ENCODE measurements around the gene PTPN3.
"Not testable (repeated sequence)": the region's sequence is repeated elsewhere in the genome, so short reads cannot be mapped to it uniquely, and the experiment has no call there.

Gene PTPN3

DNA sequence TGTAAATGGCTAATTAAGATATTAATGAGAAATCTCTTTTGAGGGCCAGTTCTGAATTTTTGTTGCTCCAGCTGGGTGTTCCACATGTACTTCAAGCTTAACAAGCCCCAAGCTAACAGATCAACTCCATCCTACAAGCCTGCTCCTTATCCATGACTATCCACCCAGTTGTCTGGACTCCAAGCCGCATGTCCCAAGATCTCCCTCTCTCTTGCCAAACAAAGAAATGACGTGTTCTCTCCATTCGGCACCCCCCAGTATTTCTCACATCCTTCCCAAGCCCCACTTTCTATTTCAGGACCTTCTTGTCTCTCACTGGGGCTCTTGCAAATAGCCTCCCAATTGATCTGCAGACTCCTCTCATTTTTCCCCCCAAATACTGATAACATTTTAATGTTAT lies 15.8 kb upstream of the PTPN3 start:
- no peak overlapping the region for H3K4me3 ChIP-seq (ENCODE audit: low read depth, low read length)
- no peak for DNase-seq (ENCODE audit: low read depth)
- TF ChIP-seq CTCF (IDR thresholded peaks at IDR 0.05; ENCODE audit: low read depth, low read length, missing control alignments), result no peak

- no peak for TF ChIP-seq CTCF (IDR thresholded peaks at IDR 0.05; ENCODE audit: low read depth, low read length, missing control alignments)
- DNase-seq (ENCODE audit: low read depth), result no peak
- H3K4me3 ChIP-seq (ENCODE audit: low read depth, low read length), result no peak overlapping the region
Observed at GRCh38 chr9:109512170-109512756, 14.2 kb upstream of the PTPN3 start.

- no peak for TF ChIP-seq CTCF (IDR thresholded peaks at IDR 0.05; ENCODE audit: low read depth, low read length, missing control alignments)
- H3K4me3 ChIP-seq (ENCODE audit: low read depth, low read length), result no peak overlapping the region
- DNase-seq (ENCODE audit: low read depth), result no peak
Observed at GRCh38 chr9:109510506-109510905, 12.4 kb upstream of the PTPN3 start.

DNA sequence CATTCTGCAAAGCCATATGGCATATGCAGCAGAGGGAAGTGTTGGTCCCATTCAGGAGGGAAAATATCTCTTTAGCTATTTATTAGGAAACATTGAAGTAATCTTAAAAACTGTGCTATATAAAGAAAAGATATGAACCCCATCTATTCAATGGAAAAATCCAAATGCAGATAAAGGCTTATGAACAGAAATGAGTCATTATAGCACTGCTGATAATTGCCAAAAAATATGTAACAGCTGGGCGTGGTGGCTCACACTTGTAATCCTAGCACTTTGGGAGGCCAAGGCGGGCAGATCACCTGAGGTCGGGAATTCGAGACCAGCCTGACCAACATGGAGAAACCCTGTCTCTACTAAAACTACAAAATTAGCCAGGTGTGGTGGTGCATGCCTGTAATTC lies 11.9 kb upstream of the PTPN3 start:
- not testable (repeated sequence) for DNase-seq (ENCODE audit: low read depth); H3K4me3 ChIP-seq (ENCODE audit: low read depth, low read length)

DNA sequence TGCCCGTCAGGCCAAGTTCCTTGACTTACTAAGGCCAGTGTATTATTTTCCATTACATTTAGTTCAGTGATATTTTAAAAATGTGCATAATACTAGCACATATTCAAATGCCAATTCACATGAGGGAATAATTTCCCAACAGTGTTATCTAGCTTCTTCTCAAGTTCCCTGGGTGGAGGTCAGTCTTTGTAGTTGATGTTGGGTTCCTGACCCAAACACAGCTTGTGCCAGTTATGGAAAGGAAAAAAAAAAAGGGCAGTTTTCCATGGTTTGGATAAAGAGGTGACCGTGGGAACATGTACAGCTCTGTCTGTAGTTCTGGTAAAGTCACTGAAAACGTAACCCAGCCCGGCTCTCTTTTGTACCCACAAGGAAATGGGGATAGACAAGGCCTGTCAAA lies 11.5 kb upstream of the PTPN3 start:
- no peak overlapping the region for H3K4me3 ChIP-seq (ENCODE audit: low read depth, low read length)
- no peak for TF ChIP-seq CTCF (IDR thresholded peaks at IDR 0.05; ENCODE audit: low read depth, low read length, missing control alignments)
- no peak for DNase-seq (ENCODE audit: low read depth)

GRCh38 chr9:109507421-109507838 lies 9.3 kb upstream of the PTPN3 start:
- no peak for DNase-seq (ENCODE audit: low read depth)
- TF ChIP-seq CTCF (IDR thresholded peaks at IDR 0.05; ENCODE audit: low read depth, low read length, missing control alignments), result no peak
- H3K4me3 ChIP-seq (ENCODE audit: low read depth, low read length), result no peak overlapping the region

DNA sequence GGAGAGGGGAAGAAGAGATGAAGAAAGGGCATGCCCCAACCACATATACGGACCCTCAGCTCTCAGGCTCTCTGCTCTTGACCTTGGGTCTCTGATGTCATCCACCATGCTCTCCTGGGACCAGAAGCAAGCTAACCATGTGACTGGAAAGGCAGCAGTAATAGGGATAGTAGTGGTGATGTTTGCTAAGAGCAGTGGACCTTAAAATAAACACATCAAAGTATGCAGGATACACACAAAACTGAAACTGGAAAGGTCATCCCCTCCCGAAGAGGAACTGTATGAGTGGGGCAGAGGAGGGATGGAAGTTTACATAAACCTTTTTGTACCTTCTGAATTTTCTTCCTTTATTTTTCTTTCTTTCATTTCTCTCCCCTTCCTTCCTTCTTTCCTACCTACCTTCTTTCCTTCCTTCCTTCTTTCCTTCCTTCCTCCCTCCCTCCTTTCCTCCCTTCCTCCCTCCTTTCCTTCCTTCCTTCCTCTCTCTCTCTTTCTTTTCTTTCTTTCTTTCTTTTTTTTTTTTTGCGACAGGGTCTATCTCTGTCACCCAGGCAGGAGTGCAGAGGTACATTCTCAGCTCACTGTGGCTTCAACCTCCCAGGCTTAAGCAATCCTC lies 8.1 kb upstream of the PTPN3 start:
- H3K4me3 ChIP-seq (ENCODE audit: low read depth, low read length), result no peak overlapping the region
- no peak for DNase-seq (ENCODE audit: low read depth)
- TF ChIP-seq CTCF (IDR thresholded peaks at IDR 0.05; ENCODE audit: low read depth, low read length, missing control alignments), result no peak

All from GM12864 (cell line).